ENCODE data around the gene SLC25A21.
A peak's percentile ranks its signal among the peaks of the same experiment; 100 is the strongest.
"Not testable (repeated sequence)": the region's sequence is repeated elsewhere in the genome, so short reads cannot be mapped to it uniquely, and the experiment has no call there.

SLC25A21 gene

GRCh38 chr14:37172936-37173614 lies 669 bp upstream of the SLC25A21 start:
- no peak overlapping the region for H3K27ac Mint-ChIP-seq
- ATAC-seq (replicated peaks) (no peak), DNase-seq (no peak)
- H3K4me1 Mint-ChIP-seq: no peaks in the 10 kb centered on the region
- no peaks in the 10 kb centered on the region for H3K9me3 Mint-ChIP-seq
- peaks cover 7 to 8% of the 10 kb centered on the region in 2 donors for H3K27me3 Mint-ChIP-seq
- H3K4me3 Mint-ChIP-seq: no peak overlapping the region
- no peaks in the 10 kb centered on the region for H3K36me3 Mint-ChIP-seq

- H3K9me3 Mint-ChIP-seq: no peaks in the 10 kb centered on the region
- H3K4me1 Mint-ChIP-seq: no peaks in the 10 kb centered on the region
- H3K36me3 Mint-ChIP-seq: no peaks in the 10 kb centered on the region
- peaks cover 7 to 8% of the 10 kb centered on the region in 2 donors for H3K27me3 Mint-ChIP-seq
- DNase-seq: no peak
- H3K27ac Mint-ChIP-seq: no peak overlapping the region
- H3K4me3 Mint-ChIP-seq: peak overlapping the region in 1 of 2 donors; percentile 38
- no peak for ATAC-seq (replicated peaks)
These were observed 755 bp downstream of the SLC25A21 start for GRCh38 chr14:37171678-37172023.

GRCh38 chr14:37170993-37171392 lies 1.4 kb downstream of the SLC25A21 start:
- ATAC-seq (replicated peaks): no peak
- no peaks in the 10 kb centered on the region for H3K36me3 Mint-ChIP-seq
- H3K9me3 Mint-ChIP-seq: no peaks in the 10 kb centered on the region
- DNase-seq: no peak
- H3K4me3 Mint-ChIP-seq: no peak overlapping the region
- no peaks in the 10 kb centered on the region for H3K4me1 Mint-ChIP-seq
- H3K27ac Mint-ChIP-seq: no peak overlapping the region
- peaks cover 7 to 8% of the 10 kb centered on the region in 2 donors for H3K27me3 Mint-ChIP-seq

GRCh38 chr14:37170237-37170636 lies 2.2 kb downstream of the SLC25A21 start:
- ATAC-seq (replicated peaks) (no peak), DNase-seq (no peak)
- Mint-ChIP-seq H3K9me3 (no peaks in the 10 kb centered on the region), H3K4me3 (no peak overlapping the region), H3K36me3 (no peaks in the 10 kb centered on the region), H3K4me1 (no peaks in the 10 kb centered on the region), H3K27ac (no peak overlapping the region), H3K27me3 (peaks cover 7 to 8% of the 10 kb centered on the region in 2 donors)

GRCh38 chr14:37168721-37169120 lies 3.7 kb downstream of the SLC25A21 start:
- Mint-ChIP-seq H3K4me1 (no peaks in the 10 kb centered on the region), H3K4me3 (no peak overlapping the region), H3K27ac (no peak overlapping the region), H3K36me3 (no peaks in the 10 kb centered on the region), H3K27me3 (peaks cover 0 to 8% of the 10 kb centered on the region in 2 donors), H3K9me3 (no peaks in the 10 kb centered on the region)
- DNase-seq (no peak), ATAC-seq (replicated peaks) (no peak)

- no peaks in the 10 kb centered on the region for H3K4me1 Mint-ChIP-seq
- no peak for DNase-seq
- H3K27ac Mint-ChIP-seq: no peak overlapping the region
- peaks cover 0 to under 1% of the 10 kb centered on the region in 2 donors for H3K27me3 Mint-ChIP-seq
- no peak overlapping the region for H3K4me3 Mint-ChIP-seq
- no peak for ATAC-seq (replicated peaks)
- peaks cover 0 to under 1% of the 10 kb centered on the region in 2 donors for H3K9me3 Mint-ChIP-seq
- H3K36me3 Mint-ChIP-seq: no peaks in the 10 kb centered on the region
These were observed 5.0 kb downstream of the SLC25A21 start for GRCh38 chr14:37167151-37168047.

- no peak for ATAC-seq (replicated peaks)
- Mint-ChIP-seq H3K27ac (no peak overlapping the region), H3K4me1 (no peaks in the 10 kb centered on the region), H3K36me3 (no peaks in the 10 kb centered on the region), H3K9me3 (peaks cover 3 to 7% of the 10 kb centered on the region in 2 donors), H3K27me3 (no peaks in the 10 kb centered on the region), H3K4me3 (no peak overlapping the region)
- no peak for DNase-seq
These were observed 6.6 kb downstream of the SLC25A21 start for GRCh38 chr14:37165794-37166193.

GRCh38 chr14:37162307-37162706 lies 10.1 kb downstream of the SLC25A21 start:
- peaks cover 10 to 14% of the 10 kb centered on the region in 2 donors for H3K9me3 Mint-ChIP-seq
- H3K4me3 Mint-ChIP-seq; H3K27ac Mint-ChIP-seq; DNase-seq; ATAC-seq (replicated peaks); H3K36me3 Mint-ChIP-seq; H3K27me3 Mint-ChIP-seq; H3K4me1 Mint-ChIP-seq: not testable (repeated sequence)

GRCh38 chr14:37157987-37158386 lies 14.4 kb downstream of the SLC25A21 start:
- H3K27me3 Mint-ChIP-seq: no peaks in the 10 kb centered on the region
- no peak for DNase-seq
- no peaks in the 10 kb centered on the region for H3K36me3 Mint-ChIP-seq
- H3K27ac Mint-ChIP-seq: no peak overlapping the region
- ATAC-seq (replicated peaks): no peak
- H3K4me1 Mint-ChIP-seq: no peaks in the 10 kb centered on the region
- peaks cover 16 to 22% of the 10 kb centered on the region in 2 donors for H3K9me3 Mint-ChIP-seq
- no peak overlapping the region for H3K4me3 Mint-ChIP-seq

- Mint-ChIP-seq H3K4me1 (no peaks in the 10 kb centered on the region), H3K4me3 (no peak overlapping the region), H3K27me3 (no peaks in the 10 kb centered on the region), H3K9me3 (peaks cover 7 to 8% of the 10 kb centered on the region in 2 donors), H3K36me3 (no peaks in the 10 kb centered on the region), H3K27ac (no peak overlapping the region)
- DNase-seq (no peak), ATAC-seq (replicated peaks) (no peak)
These were observed 18.9 kb downstream of the SLC25A21 start for GRCh38 chr14:37153483-37153882.

- no peak overlapping the region for H3K27ac Mint-ChIP-seq
- no peaks in the 10 kb centered on the region for H3K27me3 Mint-ChIP-seq
- ATAC-seq (replicated peaks): no peak
- H3K36me3 Mint-ChIP-seq: no peaks in the 10 kb centered on the region
- H3K9me3 Mint-ChIP-seq: peaks cover 7 to 8% of the 10 kb centered on the region in 2 donors
- DNase-seq: no peak
- H3K4me1 Mint-ChIP-seq: no peaks in the 10 kb centered on the region
- no peak overlapping the region for H3K4me3 Mint-ChIP-seq
These were observed 19.4 kb downstream of the SLC25A21 start for GRCh38 chr14:37153005-37153404.

GRCh38 chr14:37150414-37150813 lies 22.0 kb downstream of the SLC25A21 start:
- DNase-seq: no peak
- H3K4me3 Mint-ChIP-seq: no peak overlapping the region

GRCh38 chr14:37147310-37147880 lies 25.0 kb downstream of the SLC25A21 start:
- no peaks in the 10 kb centered on the region for H3K4me1 Mint-ChIP-seq
- no peak overlapping the region for H3K4me3 Mint-ChIP-seq
- no peaks in the 10 kb centered on the region for H3K27me3 Mint-ChIP-seq
- DNase-seq: no peak
- no peaks in the 10 kb centered on the region for H3K9me3 Mint-ChIP-seq
- H3K36me3 Mint-ChIP-seq: no peaks in the 10 kb centered on the region
- no peak for ATAC-seq (replicated peaks)
- H3K27ac Mint-ChIP-seq: no peak overlapping the region

More at GRCh38 chr14:37150414-37150813, 22.0 kb downstream of the SLC25A21 start:
- Mint-ChIP-seq H3K27me3 (no peaks in the 10 kb centered on the region), H3K36me3 (no peaks in the 10 kb centered on the region), H3K27ac (no peak overlapping the region), H3K4me1 (no peaks in the 10 kb centered on the region), H3K9me3 (peaks cover 6 to 8% of the 10 kb centered on the region in 2 donors)
- peak; percentile 38 to 65 for ATAC-seq (replicated peaks)

- H3K4me3 Mint-ChIP-seq; H3K27ac Mint-ChIP-seq; H3K27me3 Mint-ChIP-seq; DNase-seq; H3K9me3 Mint-ChIP-seq; ATAC-seq (replicated peaks); H3K36me3 Mint-ChIP-seq; H3K4me1 Mint-ChIP-seq: not testable (repeated sequence)
These were observed 26.0 kb downstream of the SLC25A21 start for GRCh38 chr14:37146438-37146837.

All from stimulated activated naive B cell treated with anti-CD40 and anti-IgM and Interleukin-4, amounts not matched to agents 10 μg/mL and 1 μg/mL and 100 μg/mL, for 72 hours (primary cell).